Measurements from ENCODE around the gene SCYGR7.

Gene SCYGR7

DNA sequence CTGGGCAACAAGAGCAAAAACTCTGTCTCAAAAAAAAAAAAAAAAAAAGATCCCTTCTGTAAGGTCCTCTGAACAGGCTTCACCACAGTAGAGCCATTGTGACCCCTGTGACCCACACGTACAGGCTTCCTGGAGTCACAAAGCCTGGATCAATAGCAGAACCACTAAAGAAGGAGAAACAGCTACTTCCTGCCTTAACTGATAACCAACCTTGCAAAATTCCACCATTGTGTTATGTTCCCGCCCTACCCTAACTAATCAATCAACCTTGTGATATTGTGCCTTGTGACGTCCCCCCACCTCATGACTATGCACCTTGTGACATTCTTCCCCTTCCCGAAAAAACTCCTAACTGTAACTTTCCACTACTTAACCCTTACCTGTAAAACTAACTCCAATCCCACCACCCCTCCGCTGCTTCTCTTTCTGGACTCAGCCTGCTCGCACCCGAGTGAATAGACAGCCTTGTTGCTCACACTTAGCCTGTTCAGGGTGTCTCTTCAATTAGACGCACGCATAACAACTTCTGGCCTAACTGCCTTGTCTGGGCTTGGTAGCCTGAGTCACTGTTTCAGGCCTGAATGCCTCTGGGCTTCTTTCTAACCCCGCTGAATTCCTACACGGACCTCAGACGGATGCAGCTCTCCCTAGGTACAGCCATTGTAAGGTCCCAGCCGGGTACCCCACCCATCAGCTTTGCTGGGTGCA, 31.4 kb downstream of the SCYGR7 start:
- no peak for DNase-seq (ENCODE audit: low read depth)

DNA sequence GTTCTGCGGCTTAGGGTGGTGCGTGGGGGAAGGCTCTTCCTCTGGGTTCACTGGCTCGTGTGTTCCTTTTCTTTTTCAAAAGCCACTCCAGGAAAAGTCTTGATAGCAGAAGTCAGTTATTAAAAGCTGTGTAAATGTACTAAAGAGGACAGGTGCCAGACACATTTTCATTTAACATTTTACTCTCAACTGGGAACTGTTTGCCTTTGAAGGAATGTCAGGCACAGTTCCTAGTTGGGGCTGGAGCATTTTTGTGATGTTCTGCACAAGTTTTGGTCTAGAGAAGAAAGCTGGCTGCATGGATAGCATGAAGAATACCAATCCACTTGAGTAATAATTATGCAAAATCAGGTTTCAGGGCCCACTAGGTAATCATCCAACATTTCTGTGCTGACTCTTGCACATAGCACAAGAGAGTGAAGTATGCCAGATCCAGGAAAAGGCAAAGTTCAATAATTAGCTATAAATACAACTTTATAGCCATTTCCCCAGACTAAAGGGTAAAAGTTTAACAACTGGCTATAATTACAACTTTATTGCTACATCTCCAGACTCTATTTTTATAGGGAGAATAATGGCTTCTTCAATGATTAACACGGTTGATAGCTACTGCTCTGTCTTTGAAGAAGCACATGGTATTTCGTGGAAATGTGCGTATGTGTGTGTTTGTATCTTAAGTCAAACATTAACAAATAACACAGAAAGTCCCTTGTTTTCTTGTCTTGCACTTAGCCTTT, 33.8 kb downstream of the SCYGR7 start:
- DNase-seq (ENCODE audit: low read depth) = no peak

DNA sequence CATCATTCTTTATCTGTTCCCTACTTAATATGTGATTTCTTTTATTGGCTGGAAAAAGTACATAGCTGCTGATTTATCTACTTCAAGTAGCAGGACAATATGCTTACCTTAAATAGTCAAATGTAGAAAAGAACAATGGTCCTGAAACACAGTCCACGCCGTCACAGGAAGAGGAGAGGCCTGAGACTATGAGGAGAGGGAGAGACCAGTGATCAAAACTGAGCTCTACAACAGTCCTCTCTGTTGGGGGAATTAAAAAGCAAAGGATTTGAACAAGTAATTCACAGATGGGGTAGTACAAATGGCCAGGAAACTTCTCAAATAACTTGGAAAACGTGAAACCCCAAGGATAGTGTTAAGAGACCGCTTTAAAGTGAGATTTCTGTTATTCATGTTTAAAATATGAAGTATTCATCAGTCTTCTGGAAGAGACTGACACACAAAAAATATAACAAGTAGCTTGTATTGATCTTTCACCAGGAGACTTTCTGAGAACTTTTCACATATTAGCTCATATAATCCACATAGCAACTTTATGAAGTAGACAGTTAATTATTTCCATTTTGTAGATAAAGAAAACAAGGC, 37.7 kb downstream of the SCYGR7 start:
- DNase-seq (ENCODE audit: low read depth) = no peak

DNA sequence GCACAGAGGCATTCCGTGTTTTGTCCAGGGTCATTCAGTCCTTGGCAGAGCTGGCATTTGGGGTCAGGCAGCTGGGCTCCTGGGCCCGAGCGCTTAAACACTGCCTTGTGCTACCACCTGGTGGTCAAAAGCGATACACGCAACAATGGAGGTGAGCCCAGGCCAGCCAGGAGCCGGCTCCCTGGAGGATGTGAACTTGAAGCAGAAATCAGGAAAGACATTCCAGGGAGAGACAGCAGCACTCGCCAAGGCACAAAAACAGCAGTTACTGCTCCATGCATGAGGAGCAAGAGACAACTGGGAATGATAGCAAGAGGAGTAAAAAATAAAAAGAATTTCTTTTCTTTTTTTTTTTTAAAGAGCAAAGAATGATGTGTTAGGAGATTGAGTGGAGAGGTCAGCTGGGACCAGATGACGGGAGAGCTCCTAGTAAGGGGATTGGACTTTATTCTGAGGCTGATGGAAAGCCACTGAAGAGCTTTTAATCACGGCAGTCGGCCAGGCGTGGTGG, 38.3 kb downstream of the SCYGR7 start:
- peak; percentile 62 for DNase-seq (ENCODE audit: low read depth)

DNA sequence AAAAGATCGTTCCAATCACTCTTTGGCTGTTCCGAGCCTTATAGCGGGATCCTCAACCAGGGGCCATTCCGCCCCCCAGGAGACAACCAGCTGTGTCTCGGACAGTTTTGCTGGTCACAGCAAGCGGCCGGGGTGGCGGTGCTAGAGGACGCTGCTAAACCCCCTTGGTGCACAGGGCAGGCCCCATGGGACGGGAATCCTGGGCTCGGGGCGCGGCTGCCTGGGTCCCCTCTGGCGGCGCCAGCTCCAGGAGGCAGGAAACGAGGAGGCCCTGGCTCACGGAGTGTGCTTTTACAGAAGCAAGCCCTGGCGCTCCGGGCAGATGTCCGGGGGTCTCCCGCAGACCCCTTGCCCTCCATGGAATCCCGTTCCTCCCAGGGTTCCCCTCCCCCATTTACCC, 39.7 kb downstream of the SCYGR7 start:
- no peak for DNase-seq (ENCODE audit: low read depth)

DNA sequence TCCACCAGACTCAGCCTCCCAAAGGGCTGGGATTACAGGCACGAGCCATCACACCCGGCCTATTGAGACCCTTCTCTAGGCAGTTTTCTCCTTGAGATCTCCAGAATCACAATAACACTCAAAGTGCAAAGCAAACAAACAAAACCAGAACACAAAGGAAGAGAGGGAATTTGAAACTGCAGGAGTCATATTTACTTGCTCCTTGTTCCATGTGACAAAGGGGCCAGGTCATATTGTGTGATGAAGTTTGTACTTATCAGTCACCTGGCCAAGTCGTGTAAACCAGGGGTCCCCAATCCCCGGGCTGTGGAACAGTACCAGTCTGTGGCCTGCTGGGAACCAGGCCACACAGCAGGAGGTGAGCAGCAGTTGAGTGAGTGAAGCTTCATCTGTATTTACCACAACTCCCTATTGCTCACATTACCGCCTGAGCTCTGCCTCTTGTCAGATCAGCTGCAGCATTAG, 44.1 kb downstream of the SCYGR7 start:
- peak; percentile 19 for DNase-seq (ENCODE audit: low read depth)

DNA sequence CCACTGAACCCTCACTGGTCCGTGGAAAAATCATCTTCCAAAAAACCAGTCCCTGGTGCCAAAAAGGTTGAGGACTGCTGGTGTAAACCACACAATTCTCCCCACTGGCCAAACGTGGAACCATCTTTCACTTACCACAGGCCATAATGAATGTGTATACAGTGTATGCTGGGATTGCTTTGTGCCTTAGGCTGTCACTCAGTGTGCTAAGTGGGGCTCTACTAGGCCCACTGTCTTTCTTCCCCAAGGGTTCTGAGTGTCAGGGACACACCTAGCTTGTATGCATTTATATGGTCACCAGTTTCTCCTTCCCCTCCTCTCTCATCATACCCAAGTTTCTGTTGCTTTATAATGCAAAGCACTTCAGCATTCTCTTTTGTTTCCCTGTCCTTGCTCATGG, 44.8 kb downstream of the SCYGR7 start:
- DNase-seq (ENCODE audit: low read depth) = no peak

DNA sequence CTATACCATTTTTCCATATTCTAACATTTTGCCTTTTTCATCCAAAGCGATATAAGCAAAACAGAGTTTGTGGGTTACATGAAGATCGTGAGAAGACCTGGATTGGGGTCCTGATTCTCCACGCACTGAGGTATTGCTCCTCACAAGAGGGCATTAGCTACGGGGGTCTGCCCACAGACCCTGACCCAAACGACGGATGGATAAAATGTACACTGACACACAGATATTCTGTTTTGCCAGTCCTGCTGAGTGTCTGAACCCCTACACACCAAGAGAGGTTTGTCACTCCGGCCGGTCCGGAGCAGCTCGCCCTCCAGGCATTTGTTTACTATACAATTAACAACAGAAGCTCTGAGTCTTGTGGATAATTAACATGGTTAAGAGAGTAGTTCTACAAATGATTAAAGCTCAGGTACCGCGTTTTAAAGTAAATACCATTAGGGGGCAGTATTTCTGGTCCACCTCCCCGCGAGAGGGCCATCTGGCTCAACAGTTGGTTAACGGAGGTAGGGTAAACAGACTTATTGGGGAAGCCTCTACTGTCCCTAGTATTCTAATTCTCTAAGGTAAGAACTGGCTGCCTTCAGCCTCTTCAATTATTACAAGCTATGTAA, 46.0 kb downstream of the SCYGR7 start:
- no peak for DNase-seq (ENCODE audit: low read depth)

DNA sequence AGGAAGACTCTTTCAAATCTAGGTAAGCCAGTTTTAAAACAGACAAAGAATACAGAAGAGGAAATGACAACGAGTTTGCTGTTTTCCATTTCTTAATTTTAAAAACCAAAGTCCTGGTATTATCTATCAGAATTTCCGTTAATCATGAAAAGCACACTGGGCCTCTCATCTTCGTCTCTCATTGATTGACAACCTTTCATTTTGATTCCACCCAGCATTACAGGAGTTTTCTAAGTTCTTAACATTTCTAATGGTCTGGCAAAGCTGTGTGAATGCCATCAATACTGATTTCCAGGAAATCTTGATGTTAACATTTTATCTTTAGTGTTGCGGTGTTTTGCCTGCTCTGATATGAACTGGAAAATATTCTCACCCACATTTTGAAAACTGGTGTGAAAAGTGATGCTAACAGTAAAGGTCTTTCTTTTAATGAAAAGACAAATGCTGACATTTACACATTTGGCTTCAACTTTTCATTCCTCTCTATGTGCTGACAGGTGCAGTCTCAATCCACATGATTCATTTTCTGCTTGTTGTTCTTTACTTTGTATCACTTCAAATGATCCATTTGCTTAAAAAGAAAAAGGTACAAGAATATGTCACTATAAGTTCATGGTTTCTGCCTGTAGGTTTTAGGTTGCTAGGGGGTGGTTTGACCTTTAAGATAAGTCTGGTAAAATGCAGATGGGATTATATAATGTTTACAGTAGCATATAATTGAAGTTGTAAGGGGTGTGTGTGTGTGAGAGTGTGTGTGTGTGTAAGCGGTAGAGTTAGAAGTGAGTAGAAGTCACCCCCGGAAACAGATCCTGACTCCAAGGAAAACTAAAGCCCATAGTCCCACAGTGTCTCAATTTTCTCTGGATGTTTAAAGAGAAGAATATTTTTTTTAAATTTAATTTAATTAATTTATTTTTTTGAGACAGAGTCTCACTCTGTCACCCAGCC, 47.0 kb downstream of the SCYGR7 start:
- DNase-seq (ENCODE audit: low read depth) = no peak

Measured in amniotic epithelial cell (primary cell).